Osteocyte (in vitro differentiated cells): Measurements from ENCODE around the gene MEF2C. TPM values are rescaled to one million over a fixed set of nuclear protein-coding genes. Genes with fewer than 3 reads are reported as not detected.

Experiments used
- DNase-seq: peaks from one replicate; pipeline ENCODE4 v3.0.0; 2021; ENCODE audit warnings: mixed read lengths; ENCODE audit not compliant: unreplicated experiment; ENCODE audit errors: extremely low spot score
- H3K27ac Mint-ChIP-seq: one replicate; pipeline ENCODE4 v1.8.0; 2021; ENCODE audit warnings: mild to moderate bottlenecking, mixed read lengths; ENCODE audit not compliant: unreplicated experiment
- H3K27me3 Mint-ChIP-seq: one replicate; pipeline ENCODE4 v1.8.0; 2021; ENCODE audit warnings: mixed read lengths; ENCODE audit not compliant: unreplicated experiment
- H3K36me3 Mint-ChIP-seq: one replicate; pipeline ENCODE4 v1.8.0; 2021; ENCODE audit warnings: mixed read lengths; ENCODE audit not compliant: unreplicated experiment
- H3K4me1 Mint-ChIP-seq: one replicate; pipeline ENCODE4 v1.8.0; 2021; ENCODE audit warnings: mixed read lengths; ENCODE audit not compliant: unreplicated experiment
- H3K4me3 Mint-ChIP-seq: one replicate; pipeline ENCODE4 v1.8.0; 2021; ENCODE audit warnings: mild to moderate bottlenecking, moderate library complexity, mixed read lengths; ENCODE audit not compliant: unreplicated experiment
- H3K9me3 Mint-ChIP-seq: one replicate; pipeline ENCODE4 v1.8.0; 2021; ENCODE audit warnings: mixed read lengths; ENCODE audit not compliant: unreplicated experiment
- total RNA-seq: library from RNA; stranded (reverse); gene quantifications from 2 replicates; pipeline ENCODE4 v1.2.1, GENCODE V29; 2021
- TF ChIP-seq, protein P1 (sequence below): fragments of 200-600 bp; sonication (generic); IDR thresholded peaks from 2 replicates; pipeline ENCODE4 v1.5.0; 2021; ENCODE audit warnings: antibody characterized with exemption, mild to moderate bottlenecking, moderate library complexity

The MEF2C gene
- total RNA-seq, 1 donor from 2014 or later = 9.4 TPM

DNA sequence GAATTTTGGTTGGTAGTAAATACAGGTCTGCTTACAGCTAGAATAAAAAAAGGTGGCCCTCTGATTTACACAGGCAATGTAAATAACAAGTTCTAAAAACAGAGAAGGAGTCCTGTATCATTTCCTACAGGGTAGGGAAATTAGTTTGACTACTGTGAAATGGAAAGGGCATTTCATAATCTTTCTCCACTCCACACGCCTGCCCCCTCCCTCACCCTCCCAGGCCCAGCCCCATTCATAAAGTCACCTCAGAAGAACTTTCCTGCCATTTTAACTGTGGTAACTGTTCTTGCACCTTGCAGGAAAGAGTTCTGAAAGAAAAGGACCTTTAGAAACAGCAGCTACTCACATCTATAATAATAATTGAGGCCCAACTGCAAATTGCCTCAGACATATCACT is 69.7 kb downstream of the MEF2C start:
- peaks cover 4% of the 10 kb centered on the region for H3K4me1 Mint-ChIP-seq
- TF ChIP-seq, protein P1, sequence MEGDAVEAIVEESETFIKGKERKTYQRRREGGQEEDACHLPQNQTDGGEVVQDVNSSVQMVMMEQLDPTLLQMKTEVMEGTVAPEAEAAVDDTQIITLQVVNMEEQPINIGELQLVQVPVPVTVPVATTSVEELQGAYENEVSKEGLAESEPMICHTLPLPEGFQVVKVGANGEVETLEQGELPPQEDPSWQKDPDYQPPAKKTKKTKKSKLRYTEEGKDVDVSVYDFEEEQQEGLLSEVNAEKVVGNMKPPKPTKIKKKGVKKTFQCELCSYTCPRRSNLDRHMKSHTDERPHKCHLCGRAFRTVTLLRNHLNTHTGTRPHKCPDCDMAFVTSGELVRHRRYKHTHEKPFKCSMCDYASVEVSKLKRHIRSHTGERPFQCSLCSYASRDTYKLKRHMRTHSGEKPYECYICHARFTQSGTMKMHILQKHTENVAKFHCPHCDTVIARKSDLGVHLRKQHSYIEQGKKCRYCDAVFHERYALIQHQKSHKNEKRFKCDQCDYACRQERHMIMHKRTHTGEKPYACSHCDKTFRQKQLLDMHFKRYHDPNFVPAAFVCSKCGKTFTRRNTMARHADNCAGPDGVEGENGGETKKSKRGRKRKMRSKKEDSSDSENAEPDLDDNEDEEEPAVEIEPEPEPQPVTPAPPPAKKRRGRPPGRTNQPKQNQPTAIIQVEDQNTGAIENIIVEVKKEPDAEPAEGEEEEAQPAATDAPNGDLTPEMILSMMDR = no peak
- no peaks in the 10 kb centered on the region for H3K9me3 Mint-ChIP-seq
- H3K27ac Mint-ChIP-seq = no peak overlapping the region
- DNase-seq = no peak
- H3K4me3 Mint-ChIP-seq = no peak overlapping the region
- H3K27me3 Mint-ChIP-seq = no peaks in the 10 kb centered on the region
- no peaks in the 10 kb centered on the region for H3K36me3 Mint-ChIP-seq

DNA sequence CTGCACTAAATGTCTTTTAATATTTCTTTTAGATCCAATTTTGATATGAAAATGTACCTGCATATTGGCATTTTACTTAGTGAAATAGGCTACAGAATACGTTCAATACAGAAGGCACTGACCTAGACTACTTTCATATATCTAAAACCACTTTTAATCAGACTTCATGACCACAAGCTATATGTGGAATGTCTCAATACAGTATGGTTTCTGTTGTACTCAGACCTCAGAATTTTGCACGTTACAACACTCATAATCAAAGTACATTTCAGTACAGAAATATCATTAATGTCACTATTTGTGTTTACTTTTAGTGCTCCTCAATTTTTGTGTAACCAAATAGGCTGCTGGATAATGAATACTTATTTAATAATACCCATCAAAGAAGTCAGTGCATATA is 74.8 kb downstream of the MEF2C start:
- Mint-ChIP-seq H3K36me3 (peaks cover 5% of the 10 kb centered on the region), H3K4me3 (no peak overlapping the region), H3K4me1 (no peaks in the 10 kb centered on the region), H3K9me3 (no peaks in the 10 kb centered on the region), H3K27ac (no peak overlapping the region), H3K27me3 (no peaks in the 10 kb centered on the region)
- no peak for DNase-seq
- TF ChIP-seq, protein P1 = no peak

DNA sequence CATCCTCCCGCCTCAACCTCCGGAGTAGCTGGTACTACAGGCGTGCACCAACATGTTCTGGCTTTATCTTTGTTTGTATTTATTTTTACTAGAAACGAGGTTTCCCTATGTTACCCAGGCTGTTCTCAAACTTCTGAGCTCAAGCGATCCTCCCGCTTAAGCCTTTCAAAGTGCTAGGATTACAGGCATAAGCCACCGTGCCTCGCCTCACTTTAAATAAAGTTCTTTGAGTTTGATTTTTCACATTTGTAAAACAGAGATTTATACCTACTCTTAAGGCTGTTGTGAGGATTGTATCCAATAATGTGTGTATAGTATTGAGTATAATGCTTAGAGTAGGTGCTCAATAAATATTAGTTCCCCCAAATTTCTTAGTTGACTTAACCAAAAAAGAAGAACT is 75.7 kb downstream of the MEF2C start:
- no peaks in the 10 kb centered on the region for H3K27me3 Mint-ChIP-seq
- H3K4me1 Mint-ChIP-seq = no peaks in the 10 kb centered on the region
- H3K9me3 Mint-ChIP-seq = no peaks in the 10 kb centered on the region
- H3K4me3 Mint-ChIP-seq = no peak overlapping the region
- TF ChIP-seq, protein P1 = no peak
- H3K27ac Mint-ChIP-seq = no peak overlapping the region
- H3K36me3 Mint-ChIP-seq = peaks cover 5% of the 10 kb centered on the region
- no peak for DNase-seq

- no peak for DNase-seq
- TF ChIP-seq, protein P1 = no peak
- Mint-ChIP-seq H3K9me3 (no peaks in the 10 kb centered on the region), H3K36me3 (peaks cover 5% of the 10 kb centered on the region), H3K4me3 (no peak overlapping the region), H3K27ac (no peak overlapping the region), H3K4me1 (no peaks in the 10 kb centered on the region), H3K27me3 (no peaks in the 10 kb centered on the region)
Observed at GRCh38 chr5:88806338-88806737, 76.6 kb downstream of the MEF2C start.

GRCh38 chr5:88805151-88805784 is 77.7 kb downstream of the MEF2C start:
- Mint-ChIP-seq H3K4me1 (no peaks in the 10 kb centered on the region), H3K36me3 (peaks cover 5% of the 10 kb centered on the region), H3K27ac (no peak overlapping the region), H3K4me3 (no peak overlapping the region), H3K9me3 (no peaks in the 10 kb centered on the region), H3K27me3 (no peaks in the 10 kb centered on the region)
- TF ChIP-seq, protein P1 = no peak
- DNase-seq = no peak
